Karpas-422 (cell line): Measurements from ENCODE around the gene KIF20B. TPM values are rescaled to one million over a fixed set of nuclear protein-coding genes. Genes with fewer than 3 reads are reported as not detected.
"Not testable (repeated sequence)": the region's sequence is repeated elsewhere in the genome, so short reads cannot be mapped to it uniquely, and the experiment has no call there.

Experiments used
- DNase-seq: peaks from one replicate; pipeline ENCODE4 v3.0.0-alpha.2; 2015
- H2AFZ ChIP-seq: fragments of 200-600 bp; sonication (generic); 2 replicates; pipeline ENCODE4 v1.6.1; 2014; ENCODE audit warnings: antibody characterized with exemption, low read length, mixed read lengths
- H3K27ac ChIP-seq: fragments of 200-600 bp; sonication (generic); 2 replicates; pipeline ENCODE4 v1.5.1; 2014; ENCODE audit warnings: mild to moderate bottlenecking, low read length, moderate library complexity
- H3K27me3 ChIP-seq: fragments of 200-600 bp; sonication (generic); 2 replicates; pipeline ENCODE4 v1.6.1; 2014; ENCODE audit warnings: low read length, mixed read lengths
- H3K36me3 ChIP-seq: fragments of 200-600 bp; sonication (generic); 2 replicates; pipeline ENCODE4 v1.6.1; 2014; ENCODE audit warnings: low read length, mixed read lengths; ENCODE audit not compliant: insufficient read depth
- H3K4me1 ChIP-seq: fragments of 200-600 bp; sonication (generic); 2 replicates; pipeline ENCODE4 v1.6.1; 2014; ENCODE audit warnings: mild to moderate bottlenecking, low read length, mixed read lengths
- H3K4me2 ChIP-seq: fragments of 200-600 bp; sonication (generic); 2 replicates; pipeline ENCODE4 v1.6.1; 2014; ENCODE audit warnings: low read length, low read depth, mild to moderate bottlenecking; ENCODE audit not compliant: poor library complexity, severe bottlenecking
- H3K4me3 ChIP-seq: fragments of 200-600 bp; sonication (generic); 2 replicates; pipeline ENCODE4 v1.5.1; 2014; ENCODE audit warnings: mild to moderate bottlenecking, antibody characterized with exemption, low read length, mixed read lengths
- H3K79me2 ChIP-seq: fragments of 200-600 bp; sonication (generic); 2 replicates; pipeline ENCODE4 v1.6.1; 2014; ENCODE audit warnings: mild to moderate bottlenecking, low read length, mixed read lengths
- H3K9ac ChIP-seq: fragments of 200-600 bp; sonication (generic); 2 replicates; pipeline ENCODE4 v1.6.0; 2014; ENCODE audit warnings: low read length
- H3K9me2 ChIP-seq: fragments of 200-600 bp; sonication (generic), shearing (Covaris generic); replicated peaks from 2 replicates; pipeline ENCODE4 v1.6.0; 2014; ENCODE audit warnings: mild to moderate bottlenecking, low read length, moderate library complexity; ENCODE audit not compliant: insufficient read depth
- H3K9me3 ChIP-seq: fragments of 300-700, 200-600 bp; sonication (generic); 2 replicates; pipeline ENCODE4 v1.6.1; 2014; ENCODE audit warnings: low read length, mixed read lengths
- H4K20me1 ChIP-seq: fragments of 200-600 bp; sonication (generic); 2 replicates; pipeline ENCODE4 v1.6.1; 2014; ENCODE audit warnings: mild to moderate bottlenecking, antibody characterized with exemption, low read length, low read depth; ENCODE audit not compliant: insufficient read depth
- total RNA-seq: library from RNA; depleted of rRNA; stranded (reverse); fragments of >200 nt; shearing (Covaris generic); gene quantifications from 2 replicates; pipeline ENCODE4 v1.2.3, GENCODE V29; 2014; ENCODE audit warnings: low replicate concordance

KIF20B gene
- total RNA-seq, 1 experiment from 2014 or later: 11.5 TPM

GRCh38 chr10:89763671-89764070 lies 62.3 kb downstream of the KIF20B start:
- H3K4me3 ChIP-seq, H3K27me3 ChIP-seq, H3K4me2 ChIP-seq, H2AFZ ChIP-seq, DNase-seq, H3K9ac ChIP-seq, H4K20me1 ChIP-seq, H3K9me3 ChIP-seq, H3K9me2 ChIP-seq, H3K4me1 ChIP-seq, H3K79me2 ChIP-seq, H3K27ac ChIP-seq: not testable (repeated sequence)
- H3K36me3 ChIP-seq: peaks cover 27% of the 10 kb centered on the region

- H3K36me3 ChIP-seq: peaks cover 8% of the 10 kb centered on the region
- no peak overlapping the region for H3K4me3 ChIP-seq
- no peak overlapping the region for H3K27ac ChIP-seq
- no peaks in the 10 kb centered on the region for H3K79me2 ChIP-seq
- H3K27me3 ChIP-seq: no peaks in the 10 kb centered on the region
- H3K9me2 ChIP-seq: no peaks in the 10 kb centered on the region
- no peak overlapping the region for H2AFZ ChIP-seq
- no peaks in the 10 kb centered on the region for H4K20me1 ChIP-seq
- DNase-seq: no peak
- no peak overlapping the region for H3K4me2 ChIP-seq
- H3K4me1 ChIP-seq: no peaks in the 10 kb centered on the region
- no peak overlapping the region for H3K9ac ChIP-seq
- no peaks in the 10 kb centered on the region for H3K9me3 ChIP-seq
Observed at GRCh38 chr10:89771684-89772083, 70.3 kb downstream of the KIF20B start.

GRCh38 chr10:89773081-89773480 lies 71.7 kb downstream of the KIF20B start:
- Histone ChIP-seq H3K9me3 (no peaks in the 10 kb centered on the region), H3K4me1 (no peaks in the 10 kb centered on the region), H3K27ac (no peak overlapping the region), H3K4me2 (no peak overlapping the region), H3K79me2 (no peaks in the 10 kb centered on the region), H3K36me3 (peaks cover 11% of the 10 kb centered on the region), H3K4me3 (no peak overlapping the region), H4K20me1 (no peaks in the 10 kb centered on the region), H3K9ac (no peak overlapping the region), H3K9me2 (no peaks in the 10 kb centered on the region), H2AFZ (no peak overlapping the region), H3K27me3 (no peaks in the 10 kb centered on the region)
- no peak for DNase-seq

GRCh38 chr10:89776665-89777064 lies 75.3 kb downstream of the KIF20B start:
- no peak for DNase-seq
- Histone ChIP-seq H3K4me2 (no peak overlapping the region), H3K9ac (no peak overlapping the region), H3K36me3 (peaks cover 3% of the 10 kb centered on the region), H3K9me3 (no peaks in the 10 kb centered on the region), H2AFZ (no peak overlapping the region), H3K79me2 (no peaks in the 10 kb centered on the region), H3K4me1 (no peaks in the 10 kb centered on the region), H4K20me1 (no peaks in the 10 kb centered on the region), H3K27ac (no peak overlapping the region), H3K9me2 (no peaks in the 10 kb centered on the region), H3K4me3 (no peak overlapping the region), H3K27me3 (no peaks in the 10 kb centered on the region)

GRCh38 chr10:89782470-89782869 lies 81.1 kb downstream of the KIF20B start:
- H3K9me2 ChIP-seq: no peaks in the 10 kb centered on the region

GRCh38 chr10:89783406-89783805 lies 82.0 kb downstream of the KIF20B start:
- Histone ChIP-seq H3K36me3 (no peaks in the 10 kb centered on the region), H3K4me1 (no peaks in the 10 kb centered on the region), H3K9ac (no peak overlapping the region), H3K79me2 (no peaks in the 10 kb centered on the region), H3K4me2 (no peak overlapping the region), H3K27ac (no peak overlapping the region), H3K27me3 (no peaks in the 10 kb centered on the region), H3K4me3 (no peak overlapping the region), H3K9me2 (no peaks in the 10 kb centered on the region), H4K20me1 (no peaks in the 10 kb centered on the region), H3K9me3 (no peaks in the 10 kb centered on the region), H2AFZ (no peak overlapping the region)
- DNase-seq: no peak

More at GRCh38 chr10:89782470-89782869, 81.1 kb downstream of the KIF20B start:
- Histone ChIP-seq H3K4me1 (no peaks in the 10 kb centered on the region), H3K9me3 (no peaks in the 10 kb centered on the region), H4K20me1 (no peaks in the 10 kb centered on the region), H2AFZ (no peak overlapping the region), H3K27me3 (no peaks in the 10 kb centered on the region), H3K9ac (no peak overlapping the region), H3K4me3 (no peak overlapping the region), H3K4me2 (no peak overlapping the region), H3K36me3 (no peaks in the 10 kb centered on the region; the same call in 1 of the 2 replicates), H3K27ac (no peak overlapping the region), H3K79me2 (no peaks in the 10 kb centered on the region)
- DNase-seq: no peak

GRCh38 chr10:89785095-89785494 lies 83.7 kb downstream of the KIF20B start:
- H3K4me2 ChIP-seq: no peak overlapping the region
- H3K9me3 ChIP-seq: no peaks in the 10 kb centered on the region
- DNase-seq: peak; percentile 40
- H2AFZ ChIP-seq: no peak overlapping the region
- H3K79me2 ChIP-seq: no peaks in the 10 kb centered on the region
- no peaks in the 10 kb centered on the region for H4K20me1 ChIP-seq
- no peak overlapping the region for H3K9ac ChIP-seq
- H3K4me3 ChIP-seq: no peak overlapping the region
- H3K27me3 ChIP-seq: no peaks in the 10 kb centered on the region
- H3K4me1 ChIP-seq: no peaks in the 10 kb centered on the region
- H3K9me2 ChIP-seq: no peaks in the 10 kb centered on the region
- H3K36me3 ChIP-seq: no peaks in the 10 kb centered on the region
- no peak overlapping the region for H3K27ac ChIP-seq

- Histone ChIP-seq H3K4me1 (no peaks in the 10 kb centered on the region), H3K4me2 (no peak overlapping the region), H3K9ac (no peak overlapping the region), H3K27me3 (no peaks in the 10 kb centered on the region), H4K20me1 (no peaks in the 10 kb centered on the region), H3K9me2 (no peaks in the 10 kb centered on the region), H3K9me3 (no peaks in the 10 kb centered on the region), H2AFZ (no peak overlapping the region), H3K27ac (no peak overlapping the region), H3K4me3 (no peak overlapping the region), H3K36me3 (no peaks in the 10 kb centered on the region), H3K79me2 (no peaks in the 10 kb centered on the region)
- no peak for DNase-seq
Observed at GRCh38 chr10:89789188-89789877, 87.9 kb downstream of the KIF20B start.
